Smooth muscle cell (in vitro differentiated cells): Measurements from ENCODE around the gene EEF1AKMT3. TPM values are rescaled to one million over a fixed set of nuclear protein-coding genes. Genes with fewer than 3 reads are reported as not detected.

ENCODE experiments used
- DNase-seq: peaks from one replicate; lab custom pipeline; 2025; ENCODE audit not compliant: unreplicated experiment; lab: John Stamatoyannopoulos, UW
- H2AFZ ChIP-seq: fragments of 200-600 bp; sonication (generic); 2 replicates; pipeline ENCODE4 v1.6.0; 2016; ENCODE audit warnings: antibody characterized with exemption, low read depth, mild to moderate bottlenecking
- H3F3A ChIP-seq: fragments of 200-600 bp; sonication (generic); 2 replicates; pipeline ENCODE4 v1.6.0; 2017; ENCODE audit warnings: antibody characterized with exemption, low read depth
- H3K27ac ChIP-seq: fragments of 200-600 bp; sonication (generic); 2 replicates; pipeline ENCODE4 v1.5.1; 2016; ENCODE audit warnings: low read depth, mild to moderate bottlenecking
- H3K27me3 ChIP-seq: fragments of 200-600 bp; sonication (generic); 2 replicates; pipeline ENCODE4 v1.6.1; 2016; ENCODE audit warnings: low read depth, mild to moderate bottlenecking
- H3K36me3 ChIP-seq: fragments of 200-600 bp; sonication (generic); 2 replicates; pipeline ENCODE4 v1.5.1; 2016; ENCODE audit warnings: low read depth
- H3K4me1 ChIP-seq: fragments of 200-600 bp; sonication (generic); 2 replicates; pipeline ENCODE4 v1.5.1; 2016; ENCODE audit warnings: low read depth
- H3K4me2 ChIP-seq: fragments of 200-600 bp; sonication (generic); 2 replicates; pipeline ENCODE4 v1.6.0; 2016; ENCODE audit warnings: mild to moderate bottlenecking
- H3K4me3 ChIP-seq: fragments of 200-600 bp; sonication (generic); 2 replicates; pipeline ENCODE4 v1.5.1; 2016; ENCODE audit warnings: mild to moderate bottlenecking
- H3K79me2 ChIP-seq: fragments of 200-600 bp; sonication (generic); 2 replicates; pipeline ENCODE4 v1.6.0; 2016; ENCODE audit warnings: low read depth, mild to moderate bottlenecking
- H3K9ac ChIP-seq: fragments of 200-600 bp; sonication (generic); 2 replicates; pipeline ENCODE4 v1.6.0; 2016; ENCODE audit warnings: low read depth
- H3K9me3 ChIP-seq: fragments of 200-600 bp; sonication (generic); replicated peaks from 2 replicates; pipeline ENCODE4 v1.5.1; 2016; ENCODE audit warnings: low read depth
- H4K20me1 ChIP-seq: fragments of 200-600 bp; sonication (generic); 2 replicates; pipeline ENCODE4 v1.6.0; 2016; ENCODE audit warnings: low read depth
- CTCF ChIP-seq: fragments of 200-600 bp; sonication (generic); IDR thresholded peaks from 2 replicates; pipeline ENCODE4 v1.5.1; 2017; ENCODE audit warnings: borderline replicate concordance, mild to moderate bottlenecking, antibody characterized with exemption; ENCODE audit not compliant: insufficient read depth, poor library complexity, severe bottlenecking
- WGBS: methylation state at CpG from one replicate; pipeline ENCODE4 v1.1.7; 2016; ENCODE audit warnings: low lambda C conversion rate; 5-methylcytosine and 5-hydroxymethylcytosine counted together
- polyA plus RNA-seq: library from polyadenylated mRNA; unstranded; fragments of >200 nt; fragmentation: Nextera tagmentation; extraction: Ambion mirVana; gene quantifications from 2 replicates; pipeline ENCODE4 v1.2.1, GENCODE V29; 2016
- total RNA-seq: library from RNA; depleted of rRNA; stranded (reverse); fragments of >200 nt; gene quantifications from 2 replicates; pipeline ENCODE4 v1.2.3, GENCODE V29; 2014

EEF1AKMT3 gene
- total and polyA plus RNA-seq, 2 experiments from 2014 or later: 8.0 to 9.0 TPM

- Histone ChIP-seq H3K27ac (no peak overlapping the region), H3K36me3 (no peaks in the 10 kb centered on the region), H3K27me3 (peaks cover 68% of the 10 kb centered on the region), H3K9me3 (no peaks in the 10 kb centered on the region), H3K4me2 (no peak overlapping the region), H3K79me2 (no peaks in the 10 kb centered on the region), H3F3A (peaks cover 12% of the 10 kb centered on the region), H2AFZ (no peak overlapping the region), H3K9ac (no peak overlapping the region), H3K4me3 (no peak overlapping the region), H3K4me1 (peaks cover 20% of the 10 kb centered on the region), H4K20me1 (no peaks in the 10 kb centered on the region)
- WGBS: 92% methylated on average over 1 of the region's 1 CpG
- TF ChIP-seq CTCF: no peak
- no peak for DNase-seq
Observed at GRCh38 chr12:57741413-57741789, 31.0 kb upstream of the EEF1AKMT3 start.

GRCh38 chr12:57741844-57742738, 30.3 kb upstream of the EEF1AKMT3 start:
- DNase-seq: no peak
- no peaks in the 10 kb centered on the region for H3K79me2 ChIP-seq
- H4K20me1 ChIP-seq: no peaks in the 10 kb centered on the region
- H3F3A ChIP-seq: peaks cover 14% of the 10 kb centered on the region
- H3K4me1 ChIP-seq: peaks cover 20% of the 10 kb centered on the region
- H3K27ac ChIP-seq: no peak overlapping the region
- H3K4me2 ChIP-seq: no peak overlapping the region
- H3K9ac ChIP-seq: no peak overlapping the region
- H3K36me3 ChIP-seq: no peaks in the 10 kb centered on the region
- no peaks in the 10 kb centered on the region for H3K9me3 ChIP-seq
- no peak overlapping the region for H2AFZ ChIP-seq
- H3K27me3 ChIP-seq: peaks cover 61% of the 10 kb centered on the region
- H3K4me3 ChIP-seq: no peak overlapping the region
- no peak for TF ChIP-seq CTCF
- WGBS: 55% methylated on average over 14 of the region's 14 CpGs

GRCh38 chr12:57743769-57744168, 28.6 kb upstream of the EEF1AKMT3 start:
- H3K27me3 ChIP-seq: peaks cover 45% of the 10 kb centered on the region
- H3K9ac ChIP-seq: no peak overlapping the region
- peaks cover 8% of the 10 kb centered on the region for H3K4me1 ChIP-seq
- H3K9me3 ChIP-seq: no peaks in the 10 kb centered on the region
- no peak overlapping the region for H3K27ac ChIP-seq
- DNase-seq: no peak
- WGBS: 94% methylated on average over 2 of the region's 2 CpGs
- H3K36me3 ChIP-seq: no peaks in the 10 kb centered on the region
- H3F3A ChIP-seq: peaks cover 18% of the 10 kb centered on the region
- H3K4me2 ChIP-seq: no peak overlapping the region
- no peak for TF ChIP-seq CTCF
- H3K4me3 ChIP-seq: no peak overlapping the region
- H4K20me1 ChIP-seq: no peaks in the 10 kb centered on the region
- no peak overlapping the region for H2AFZ ChIP-seq
- no peaks in the 10 kb centered on the region for H3K79me2 ChIP-seq
